ENCODE data around the gene NGF. TPM values are rescaled to one million over a fixed set of nuclear protein-coding genes. Genes with fewer than 3 reads are reported as not detected.
A peak's percentile ranks its signal among the peaks of the same experiment; 100 is the strongest.
"Not testable (repeated sequence)": the region's sequence is repeated elsewhere in the genome, so short reads cannot be mapped to it uniquely, and the experiment has no call there.

Gene NGF
- polyA plus RNA-seq (ENCODE audit: insufficient read length in 4 of 4), result 1 to 10 TPM; 1.9 to 6.0 (median 2.4) TPM

DNA sequence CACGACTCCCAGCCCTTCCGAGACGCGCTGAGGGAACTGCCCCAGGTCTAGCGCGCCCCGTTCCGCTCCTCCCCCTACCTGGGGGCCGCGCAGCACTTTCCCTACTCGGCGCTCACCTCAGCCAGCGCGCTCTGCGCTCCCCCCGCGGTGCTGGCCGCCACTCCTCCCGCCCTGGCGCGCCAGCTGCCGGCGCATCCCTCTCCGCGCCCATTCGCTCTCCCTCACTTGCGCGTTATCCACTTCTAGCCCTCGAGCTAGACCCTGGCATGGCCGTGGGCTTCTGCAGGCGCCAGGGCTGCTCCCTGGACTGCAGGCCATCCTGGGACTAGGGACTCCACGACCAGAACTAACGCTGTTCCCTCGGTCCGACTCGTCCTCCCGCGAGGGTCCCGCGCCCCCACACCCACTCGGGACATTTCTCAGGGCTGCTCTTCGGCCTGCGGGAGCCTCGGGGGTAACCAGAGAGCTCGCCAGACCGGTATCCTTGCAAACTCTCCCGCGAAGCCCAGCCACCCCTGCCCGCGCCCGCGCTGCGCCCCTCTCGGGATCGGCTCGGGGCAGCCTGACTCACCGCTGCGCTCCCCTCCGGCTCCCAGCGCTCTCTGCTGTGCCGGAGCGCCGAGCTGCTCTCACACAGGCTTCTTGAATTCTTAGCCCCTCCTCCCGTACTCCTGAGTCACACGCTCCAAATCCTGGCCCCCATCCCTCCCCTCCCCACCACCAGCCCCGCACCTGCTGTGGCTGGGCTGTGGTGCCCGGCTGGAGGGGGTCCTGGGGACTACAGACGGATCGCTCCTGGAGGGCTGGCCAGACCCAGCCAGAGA, at the start of gene NGF:
Gene NGF, minus strand, starts transcription at position 617 of the 824 bp plus-strand sequence. CDS start 51,454 bp downstream, outside the sequence.
- DNase-seq (ENCODE audit: low read depth in 4 of 4, low spot score in 3 of 4), result no peak

DNA sequence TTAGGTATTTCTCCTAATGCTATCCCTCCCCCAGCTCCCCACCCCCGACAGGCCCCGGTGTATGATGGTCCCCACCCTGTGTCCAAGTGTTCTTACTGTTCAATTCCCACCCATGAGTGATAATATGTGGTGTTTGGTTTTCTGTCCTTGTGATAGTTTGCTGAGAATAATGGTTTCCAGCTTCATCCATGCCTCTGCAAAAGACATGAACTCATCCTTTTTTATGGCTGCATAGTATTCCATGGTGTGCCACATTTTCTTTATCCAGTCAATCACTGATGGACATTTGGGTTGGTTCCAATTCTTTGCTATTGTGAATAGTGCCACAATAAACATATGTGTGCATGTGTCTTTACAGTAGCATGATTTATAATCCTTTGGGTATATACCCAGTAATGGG, 45.4 kb upstream of the NGF start:
- not testable (repeated sequence) for DNase-seq (ENCODE audit: low read depth in 4 of 4, low spot score in 3 of 4)

DNA sequence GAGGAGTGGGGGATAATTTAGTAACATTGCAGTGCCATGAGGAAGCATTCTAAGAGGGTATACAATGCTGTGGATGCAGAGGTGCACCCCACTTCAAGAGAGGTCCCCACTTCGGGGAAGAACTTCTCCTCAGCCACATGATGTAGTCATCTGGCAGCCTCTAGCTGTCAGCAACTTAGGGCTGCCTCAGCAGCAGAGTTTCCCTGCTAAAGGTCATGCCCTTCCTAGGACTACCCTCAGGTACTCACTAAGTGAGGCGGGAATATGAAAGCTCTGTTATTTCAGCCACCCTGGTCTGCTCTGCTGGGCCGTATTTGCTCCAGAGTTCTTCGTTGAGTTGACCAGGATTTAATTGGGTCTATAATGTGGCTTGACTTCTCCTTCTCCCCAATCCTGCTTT, 41.9 kb upstream of the NGF start:
- no peak for DNase-seq (ENCODE audit: low read depth in 4 of 4, low spot score in 3 of 4)

DNA sequence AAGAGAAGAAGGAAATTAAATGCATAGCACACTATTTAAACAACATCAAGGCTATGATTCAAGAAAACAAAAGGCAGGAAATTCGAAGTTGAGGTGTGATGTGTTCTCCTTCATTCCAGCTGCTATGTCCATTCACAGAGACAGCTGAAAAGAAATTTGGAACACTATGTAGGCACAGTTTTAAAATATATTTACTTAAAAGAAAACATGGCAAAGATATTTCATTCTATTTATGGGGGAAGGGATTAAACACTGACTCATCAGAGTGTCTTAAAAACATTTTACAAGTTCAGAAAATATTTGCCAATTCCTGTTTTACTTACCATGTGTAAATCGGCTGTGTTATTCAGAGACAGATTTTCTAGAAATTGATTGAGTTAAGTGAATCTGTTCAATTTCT, 39.4 kb upstream of the NGF start:
- no peak for DNase-seq (ENCODE audit: low read depth in 4 of 4, low spot score in 3 of 4)

DNA sequence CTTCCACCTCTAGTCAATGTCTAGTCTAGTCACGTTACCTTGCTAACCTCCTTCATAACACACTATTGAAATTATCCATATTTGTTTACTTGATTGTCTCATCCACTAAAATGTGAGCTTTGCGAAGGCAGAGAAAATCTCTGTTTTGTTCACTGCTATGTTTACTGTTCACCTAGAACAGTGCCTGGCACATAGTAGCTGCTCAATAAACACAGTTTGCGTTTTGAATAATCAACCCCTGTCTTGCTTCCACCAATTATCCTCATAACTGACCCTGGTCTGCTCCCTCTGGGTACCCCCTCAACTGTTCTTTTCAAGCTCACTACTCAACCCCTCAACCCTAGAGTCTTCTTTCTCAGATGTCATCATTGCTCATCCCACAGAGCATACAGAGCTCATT, 36.5 kb upstream of the NGF start:
- no peak for DNase-seq (ENCODE audit: low read depth in 4 of 4, low spot score in 3 of 4)

DNA sequence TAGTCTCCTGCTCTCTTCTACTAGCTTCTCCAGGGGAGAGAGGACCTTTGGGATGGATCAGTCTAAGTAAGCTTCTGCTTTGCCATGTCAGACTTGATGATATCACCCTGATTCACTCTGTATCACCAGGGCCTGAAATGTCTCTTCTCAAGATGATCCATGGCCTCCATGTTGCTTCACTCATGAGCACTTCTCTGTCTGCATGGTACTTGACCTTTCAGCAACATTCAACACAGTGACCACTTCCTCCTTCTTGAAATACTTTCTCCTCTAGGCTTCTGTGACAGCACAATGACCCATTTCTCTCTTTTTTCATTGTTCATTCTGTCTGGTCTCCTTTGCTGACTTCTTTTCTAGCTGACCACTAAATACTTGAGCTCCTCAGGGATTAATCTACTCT, 35.3 kb upstream of the NGF start:
- no peak for DNase-seq (ENCODE audit: low read depth in 4 of 4, low spot score in 3 of 4)

DNA sequence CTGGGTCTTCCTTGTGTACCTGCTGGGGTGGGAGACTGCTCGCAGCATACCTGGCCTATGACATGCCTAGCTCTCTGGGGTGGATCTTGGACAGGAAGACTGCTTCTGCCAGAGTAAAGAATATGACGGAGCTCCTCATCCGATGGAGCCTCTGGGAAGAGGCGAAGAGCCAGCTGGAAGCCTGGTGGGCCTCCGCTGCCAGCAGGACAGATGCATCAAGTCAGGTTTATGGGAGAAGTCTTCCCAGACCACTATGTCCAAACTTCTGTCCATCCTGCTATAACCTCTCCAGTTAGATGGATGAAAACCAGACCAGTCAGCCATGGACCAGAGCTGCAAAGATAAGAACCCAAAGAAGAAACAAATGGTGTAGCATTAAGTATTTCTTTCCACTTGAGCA, 27.7 kb upstream of the NGF start:
- no peak for DNase-seq (ENCODE audit: low read depth in 4 of 4, low spot score in 3 of 4)

DNA sequence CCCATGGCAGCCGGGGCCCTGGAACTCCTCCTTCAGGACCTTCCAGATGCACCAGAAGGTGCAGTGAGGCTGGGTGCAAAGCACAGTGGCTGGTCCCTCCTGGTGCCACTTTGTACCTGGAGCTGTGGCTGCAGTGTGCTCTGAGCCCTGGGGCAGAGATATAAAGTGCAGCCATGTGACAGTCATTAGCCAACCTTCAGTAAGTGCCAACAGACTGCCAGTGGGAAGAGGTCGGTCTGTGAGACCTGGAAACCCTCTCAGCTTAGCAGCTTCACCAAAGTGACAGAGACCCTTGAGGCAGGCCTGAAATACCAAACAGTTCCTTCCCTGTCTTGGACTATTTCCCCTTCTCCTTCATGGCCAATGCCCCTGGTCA, 26.7 kb upstream of the NGF start:
- no peak for DNase-seq (ENCODE audit: low read depth in 4 of 4, low spot score in 3 of 4)

DNA sequence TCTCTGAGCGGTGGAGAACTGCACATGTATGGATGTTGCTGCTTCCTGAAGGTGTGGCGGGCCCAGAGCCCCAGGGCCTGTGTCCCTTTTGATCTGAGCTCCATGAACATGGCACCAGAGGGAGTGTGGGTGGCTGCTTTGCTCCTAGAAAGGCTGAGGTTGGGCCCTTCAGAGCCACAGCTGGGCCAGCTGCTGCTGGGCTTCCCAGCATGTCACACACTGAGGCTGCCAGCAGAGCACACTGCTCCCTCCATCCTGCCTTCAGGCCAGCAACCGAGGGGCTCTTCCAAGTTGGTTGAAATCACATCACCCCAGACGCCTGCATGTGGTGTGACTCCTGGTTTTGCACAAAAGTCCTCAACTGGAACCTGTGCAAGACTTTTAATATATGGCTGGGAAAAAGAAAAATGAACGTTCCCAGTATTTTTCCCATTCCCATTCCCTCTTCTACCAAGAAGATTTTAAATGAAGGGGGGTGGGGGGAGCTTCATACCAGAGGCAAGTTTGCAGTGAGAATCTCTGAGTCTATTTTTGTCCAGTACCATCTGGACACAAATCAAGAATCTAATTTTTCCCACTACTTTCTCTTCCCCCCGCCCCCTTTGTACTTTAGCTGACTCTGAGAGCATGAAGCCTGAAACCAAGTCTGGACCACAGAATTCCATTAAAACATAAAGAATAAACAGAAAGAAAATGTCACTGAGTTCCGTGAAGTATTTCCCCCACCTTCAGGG, 26.2 kb upstream of the NGF start:
- peak in 1 of 4 donors; percentile 16 for DNase-seq (ENCODE audit: low read depth in 4 of 4, low spot score in 3 of 4)

DNA sequence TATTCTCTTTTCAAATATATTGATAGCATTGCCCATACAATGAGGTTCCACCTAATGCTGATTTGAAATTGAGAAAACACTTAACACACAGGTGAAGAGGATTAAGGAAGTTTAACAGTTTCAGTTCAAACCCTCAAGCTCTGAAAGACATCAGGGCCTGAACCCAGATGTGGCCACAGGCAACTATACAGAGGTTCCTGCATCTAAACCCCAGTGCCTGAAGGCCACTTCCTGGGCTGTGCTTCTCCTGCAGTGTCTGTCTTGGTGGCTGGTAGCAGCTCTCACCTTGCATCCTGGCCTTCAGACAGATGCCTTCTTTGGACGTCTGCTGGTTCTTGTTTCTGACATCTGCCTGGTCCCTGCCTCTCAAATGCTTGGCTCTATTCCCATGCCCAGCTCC, 25.1 kb upstream of the NGF start:
- DNase-seq (ENCODE audit: low read depth in 4 of 4, low spot score in 3 of 4), result no peak

DNA sequence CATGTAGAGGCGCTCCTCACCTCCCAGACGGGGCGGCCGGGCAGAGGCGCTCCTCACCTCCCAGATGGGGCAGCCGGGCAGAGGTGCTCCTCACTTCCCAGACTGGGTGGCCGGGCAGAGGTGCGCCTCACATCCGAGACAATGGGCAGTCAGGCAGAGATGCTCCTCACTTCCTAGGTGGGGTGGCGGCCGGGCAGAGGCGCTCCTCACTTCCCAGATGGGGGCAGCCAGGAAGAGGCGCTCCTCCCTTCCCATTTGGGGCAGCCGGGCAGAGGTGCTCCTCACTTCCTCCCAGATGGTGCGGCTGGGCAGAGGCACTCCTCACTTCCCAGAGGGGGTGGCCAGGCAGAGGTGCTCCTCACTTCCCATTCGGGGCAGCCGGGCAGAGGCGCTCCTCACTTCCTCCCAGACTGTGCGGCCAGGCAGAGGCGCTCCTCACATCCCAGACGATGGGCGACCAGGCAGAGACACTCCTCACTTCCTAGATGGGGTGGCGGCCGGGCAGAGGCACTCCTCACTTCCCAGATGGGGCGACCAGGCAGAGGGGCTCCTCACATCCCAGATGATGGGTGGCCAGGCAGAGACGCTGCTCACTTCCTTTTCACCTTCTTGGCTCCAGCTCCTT, 22.6 kb upstream of the NGF start:
- DNase-seq (ENCODE audit: low read depth in 4 of 4, low spot score in 3 of 4), result not testable (repeated sequence)

DNA sequence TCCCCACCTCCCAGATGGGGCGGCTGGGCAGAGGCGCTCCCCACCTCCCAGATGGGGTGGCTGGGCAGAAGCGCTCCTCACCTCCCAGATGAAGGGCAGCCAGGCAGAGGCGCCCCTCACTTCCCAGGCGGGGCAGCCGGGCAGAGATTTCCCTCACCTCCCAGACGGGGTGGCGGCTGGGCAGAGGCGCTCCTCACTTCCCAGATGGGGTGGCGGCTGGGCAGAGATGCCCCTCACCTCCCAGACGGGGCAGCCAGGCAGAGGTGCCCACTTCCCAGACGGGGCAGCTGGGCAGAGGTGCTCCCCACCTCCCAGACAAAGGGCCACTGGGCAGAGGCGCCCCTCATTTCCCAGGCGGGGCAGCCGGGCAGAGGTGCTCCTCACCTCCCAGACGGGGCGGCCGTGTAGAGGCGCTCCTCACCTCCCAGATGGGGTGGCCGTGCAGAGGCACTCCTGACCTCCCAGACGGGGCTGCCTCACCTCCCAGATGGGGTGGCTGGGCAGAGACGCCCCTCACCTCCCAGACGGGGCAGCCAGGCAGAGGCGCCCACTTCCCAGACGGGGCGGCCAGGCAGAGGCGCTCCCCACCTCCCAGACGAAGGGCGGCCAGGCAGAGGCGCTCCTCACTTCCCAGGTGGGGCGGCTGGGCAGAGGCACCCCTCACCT, 21.9 kb upstream of the NGF start:
- DNase-seq (ENCODE audit: low read depth in 4 of 4, low spot score in 3 of 4), result not testable (repeated sequence)

DNA sequence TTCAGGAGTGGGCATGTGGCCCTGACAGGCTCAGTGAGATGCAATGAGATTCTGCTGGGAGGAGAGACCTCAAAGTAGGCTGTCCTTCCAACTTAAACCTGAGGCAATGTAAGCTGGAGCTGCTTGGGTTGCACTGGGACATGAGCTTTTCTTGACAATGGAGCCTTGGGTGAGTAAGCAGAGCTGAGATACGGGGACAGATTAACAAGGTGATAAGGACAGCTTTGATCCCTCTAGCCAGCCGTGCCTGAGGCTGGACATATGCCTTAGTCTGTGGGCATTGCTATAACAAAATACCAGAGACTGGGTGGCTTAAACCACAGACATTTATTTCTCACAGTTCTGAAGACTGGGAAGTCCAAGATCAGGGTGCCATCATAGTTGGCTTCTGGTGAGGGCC, 18.3 kb upstream of the NGF start:
- DNase-seq (ENCODE audit: low read depth in 4 of 4, low spot score in 3 of 4), result no peak

DNA sequence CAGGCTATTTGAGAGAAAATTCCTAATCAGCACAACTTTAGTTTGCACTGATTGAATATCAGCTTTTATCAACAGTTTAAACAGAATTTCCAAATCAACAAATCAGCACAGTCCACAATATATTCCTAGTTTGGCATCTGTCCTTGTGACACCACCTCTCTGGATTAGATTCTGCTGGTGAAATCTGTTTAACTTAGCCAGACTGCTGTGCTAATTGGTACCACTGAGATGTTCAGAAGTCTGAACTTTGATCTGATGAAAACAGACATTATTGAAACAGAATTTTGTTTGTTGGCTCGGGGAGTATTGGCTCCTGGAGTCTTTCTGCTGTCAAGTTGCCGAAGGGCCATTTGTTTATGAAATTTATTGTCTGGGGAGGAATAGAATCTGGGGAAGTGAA, 17.0 kb upstream of the NGF start:
- no peak for DNase-seq (ENCODE audit: low read depth in 4 of 4, low spot score in 3 of 4)

DNA sequence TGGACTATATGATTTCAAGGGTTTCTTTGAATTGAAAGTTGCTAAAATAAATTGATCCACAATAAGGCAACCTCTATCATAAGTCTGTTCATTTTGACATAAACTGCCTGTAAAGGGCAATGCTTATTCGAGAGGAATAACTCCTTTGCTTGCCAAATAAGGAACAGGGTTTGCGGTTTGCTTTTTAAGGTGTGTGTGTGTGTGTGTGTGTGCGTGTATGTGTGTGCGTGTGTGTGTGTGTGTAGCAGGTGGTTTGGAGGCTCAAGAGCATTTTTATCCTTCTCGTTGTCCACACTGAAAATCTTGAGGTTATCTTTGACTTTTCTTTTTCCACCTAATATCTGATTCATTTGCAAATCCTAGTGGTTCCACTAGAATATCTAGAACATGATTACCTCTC, 13.1 kb upstream of the NGF start:
- DNase-seq (ENCODE audit: low read depth in 4 of 4, low spot score in 3 of 4), result no peak

DNA sequence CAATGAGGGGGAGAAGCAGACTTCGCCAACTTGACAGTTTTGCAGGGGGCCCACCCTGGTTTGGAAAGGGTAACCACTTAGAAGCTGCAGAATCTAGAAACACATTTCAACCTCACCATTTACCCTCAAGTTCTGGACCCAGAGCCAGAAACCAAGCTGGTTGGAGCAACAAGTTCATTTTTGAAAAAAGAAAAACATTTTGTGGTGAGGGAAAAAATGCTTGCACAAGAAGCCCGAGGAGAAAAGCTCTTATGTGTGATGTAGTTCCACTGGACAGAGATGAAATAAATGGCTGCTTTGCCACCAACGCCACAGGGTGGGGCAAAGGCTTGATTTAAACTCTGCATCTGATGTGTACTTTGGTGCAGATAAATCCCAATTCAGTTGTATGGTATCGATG, 10.6 kb upstream of the NGF start:
- DNase-seq (ENCODE audit: low read depth in 4 of 4, low spot score in 3 of 4), result no peak

DNA sequence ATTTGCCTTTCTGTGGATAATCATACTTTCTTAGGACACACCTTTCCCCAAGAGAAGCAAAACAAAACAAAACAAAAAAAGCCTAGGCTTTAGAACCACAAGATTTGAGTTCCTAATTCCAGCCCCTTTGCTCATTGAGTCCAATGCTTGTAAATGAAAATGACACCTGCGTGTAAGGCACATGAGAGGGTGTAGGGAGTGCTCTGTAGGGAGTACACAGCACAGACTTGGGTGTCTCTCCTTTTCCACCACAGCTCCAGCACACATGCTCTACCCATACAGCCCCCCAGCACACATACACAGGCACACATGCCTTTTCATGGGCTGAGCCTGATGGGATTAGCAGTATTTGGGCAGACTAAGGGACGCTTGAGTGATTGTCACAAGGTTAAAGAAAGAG, 9.2 kb upstream of the NGF start:
- no peak for DNase-seq (ENCODE audit: low read depth in 4 of 4, low spot score in 3 of 4)

DNA sequence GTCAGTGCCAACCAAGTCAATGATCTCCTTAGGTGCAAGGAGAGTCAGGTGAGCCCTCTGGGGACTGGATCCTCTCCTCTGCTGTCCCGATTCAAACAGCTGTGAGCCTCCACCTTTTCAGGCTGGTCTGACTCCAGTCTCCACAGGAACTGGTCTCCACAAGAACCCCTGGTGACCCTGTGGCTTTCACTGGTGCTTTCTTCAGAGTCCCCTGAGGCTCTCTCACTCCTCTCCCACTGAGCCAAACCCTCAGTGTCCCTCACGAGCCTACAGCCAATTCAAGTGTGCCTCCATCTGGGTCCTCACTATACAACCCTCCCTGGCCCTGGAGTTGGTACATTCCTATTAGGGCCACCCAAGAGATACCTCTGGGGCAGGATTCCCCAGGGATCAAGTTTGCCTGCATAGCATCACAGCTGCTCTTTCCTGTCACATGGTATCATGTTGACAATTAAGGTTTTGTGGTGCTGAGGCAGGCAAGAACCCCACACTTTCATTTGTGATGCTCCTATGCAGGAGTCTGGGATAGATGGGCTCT, 5.2 kb upstream of the NGF start:
- no peak for DNase-seq (ENCODE audit: low read depth in 4 of 4, low spot score in 3 of 4)

DNA sequence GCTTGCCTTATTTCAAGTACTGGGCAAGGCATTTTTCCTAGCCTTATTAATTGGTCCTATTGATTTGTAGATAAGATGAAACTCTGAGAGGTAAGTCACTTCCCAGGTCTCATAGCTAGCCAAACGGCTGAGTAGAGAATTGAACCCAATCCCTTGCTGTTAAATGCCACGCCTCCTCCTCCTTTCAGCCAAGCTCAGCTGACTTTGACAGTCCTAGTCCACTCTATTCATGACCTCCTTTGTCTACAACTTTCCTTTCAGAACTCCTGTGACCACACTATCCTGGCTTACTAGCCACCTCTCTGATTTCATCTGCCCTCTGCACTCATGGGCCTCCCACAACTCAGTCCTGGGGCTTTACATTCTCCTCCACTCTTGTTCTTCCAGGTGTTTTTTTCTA, 3.9 kb upstream of the NGF start:
- no peak for DNase-seq (ENCODE audit: low read depth in 4 of 4, low spot score in 3 of 4)

DNA sequence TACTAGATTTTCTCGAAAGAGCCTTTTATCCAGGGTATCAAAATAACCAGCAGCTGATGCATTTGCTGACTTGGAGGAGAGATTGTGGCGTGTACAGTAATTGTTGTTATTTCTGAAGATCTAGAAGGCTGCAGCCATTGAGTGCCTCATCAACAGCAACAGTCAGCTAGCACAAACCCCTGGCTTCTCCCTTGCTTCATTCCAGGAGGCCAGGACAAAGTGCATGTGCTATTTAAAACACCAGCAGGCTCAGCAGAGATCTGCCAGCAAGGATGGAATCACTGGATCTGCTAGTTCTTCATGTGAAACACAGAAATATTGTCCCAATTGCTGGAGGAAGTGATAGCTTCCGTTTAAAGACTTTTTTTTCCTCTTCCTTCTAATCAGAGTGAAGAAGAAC, 2.8 kb upstream of the NGF start:
- DNase-seq (ENCODE audit: low read depth in 4 of 4, low spot score in 3 of 4), result no peak

DNA sequence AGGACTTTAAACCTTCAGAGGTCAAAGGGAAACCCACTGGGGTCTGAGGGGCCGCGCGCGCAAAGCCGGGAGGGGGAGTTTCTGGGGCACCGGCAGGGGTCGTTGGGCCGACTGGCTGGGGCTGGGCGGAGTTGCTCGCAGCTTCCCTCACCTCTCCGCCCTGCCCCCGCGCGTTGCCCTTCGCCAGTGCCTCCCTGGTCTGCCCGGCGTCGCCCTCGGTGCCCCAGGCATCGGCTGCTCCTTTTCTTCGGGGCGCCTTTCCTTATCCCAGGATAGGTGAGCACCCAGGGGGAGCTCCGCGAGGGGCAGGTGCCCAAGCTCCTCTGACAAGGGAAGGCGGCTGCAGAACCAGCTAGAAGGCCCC, 390 bp upstream of the NGF start:
- no peak for DNase-seq (ENCODE audit: low read depth in 4 of 4, low spot score in 3 of 4)
